NK-92 (cell line): ENCODE data around the gene NAB2.
"Not testable (repeated sequence)": the region's sequence is repeated elsewhere in the genome, so short reads cannot be mapped to it uniquely, and the experiment has no call there.

Source experiments
- DNase-seq: peaks from one replicate; lab custom pipeline; 2025; ENCODE audit not compliant: unreplicated experiment; lab: John Stamatoyannopoulos, UW

The NAB2 gene

GRCh38 chr12:57109207-57110103 is 20.5 kb downstream of the NAB2 start:
- no peak for DNase-seq

- DNase-seq, result no peak
Observed at GRCh38 chr12:57110104-57111030, 21.5 kb downstream of the NAB2 start.

- no peak for DNase-seq
Observed at GRCh38 chr12:57111031-57111734, 22.3 kb downstream of the NAB2 start, which contains the start of gene STAT6. TSS of gene STAT6 (minus strand) at chr12:57111362. CDS start at chr12:57108278, 3,084 bp downstream.

GRCh38 chr12:57112492-57113294 is 23.8 kb downstream of the NAB2 start:
- DNase-seq, result no peak

- DNase-seq, result no peak
Observed at GRCh38 chr12:57116580-57117281, 27.8 kb downstream of the NAB2 start.

GRCh38 chr12:57118711-57119271 is 29.9 kb downstream of the NAB2 start:
- DNase-seq, result no peak

GRCh38 chr12:57119294-57120085 is 30.6 kb downstream of the NAB2 start:
- no peak for DNase-seq

- DNase-seq, result not testable (repeated sequence)
Observed at GRCh38 chr12:57120718-57121117, 31.8 kb downstream of the NAB2 start.

GRCh38 chr12:57123813-57124212 is 34.9 kb downstream of the NAB2 start:
- DNase-seq, result no peak

GRCh38 chr12:57124261-57124877 is 35.5 kb downstream of the NAB2 start:
- DNase-seq, result no peak

GRCh38 chr12:57126061-57126460 is 37.1 kb downstream of the NAB2 start:
- no peak for DNase-seq

GRCh38 chr12:57126561-57126960 is 37.6 kb downstream of the NAB2 start:
- DNase-seq, result no peak

- no peak for DNase-seq
Observed at GRCh38 chr12:57127101-57127725, 38.3 kb downstream of the NAB2 start.

- no peak for DNase-seq
Observed at GRCh38 chr12:57127726-57128518, 39.0 kb downstream of the NAB2 start, which contains the start of gene LRP1. TSS of gene LRP1 (plus strand) at chr12:57128483. CDS start at chr12:57128965, 482 bp downstream.

GRCh38 chr12:57128519-57129247 is 39.8 kb downstream of the NAB2 start:
- DNase-seq, result no peak

- no peak for DNase-seq
Observed at GRCh38 chr12:57129321-57129842, 40.5 kb downstream of the NAB2 start.
